Measurements from ENCODE around the gene DHRS13. TPM values are rescaled to one million over a fixed set of nuclear protein-coding genes. Genes with fewer than 3 reads are reported as not detected.
A peak's percentile ranks its signal among the peaks of the same experiment; 100 is the strongest.
"Not testable (repeated sequence)": the region's sequence is repeated elsewhere in the genome, so short reads cannot be mapped to it uniquely, and the experiment has no call there.

The DHRS13 gene
- total RNA-seq, 2 experiments from 2014 or later = 26.8 to 27.8 TPM

DNA sequence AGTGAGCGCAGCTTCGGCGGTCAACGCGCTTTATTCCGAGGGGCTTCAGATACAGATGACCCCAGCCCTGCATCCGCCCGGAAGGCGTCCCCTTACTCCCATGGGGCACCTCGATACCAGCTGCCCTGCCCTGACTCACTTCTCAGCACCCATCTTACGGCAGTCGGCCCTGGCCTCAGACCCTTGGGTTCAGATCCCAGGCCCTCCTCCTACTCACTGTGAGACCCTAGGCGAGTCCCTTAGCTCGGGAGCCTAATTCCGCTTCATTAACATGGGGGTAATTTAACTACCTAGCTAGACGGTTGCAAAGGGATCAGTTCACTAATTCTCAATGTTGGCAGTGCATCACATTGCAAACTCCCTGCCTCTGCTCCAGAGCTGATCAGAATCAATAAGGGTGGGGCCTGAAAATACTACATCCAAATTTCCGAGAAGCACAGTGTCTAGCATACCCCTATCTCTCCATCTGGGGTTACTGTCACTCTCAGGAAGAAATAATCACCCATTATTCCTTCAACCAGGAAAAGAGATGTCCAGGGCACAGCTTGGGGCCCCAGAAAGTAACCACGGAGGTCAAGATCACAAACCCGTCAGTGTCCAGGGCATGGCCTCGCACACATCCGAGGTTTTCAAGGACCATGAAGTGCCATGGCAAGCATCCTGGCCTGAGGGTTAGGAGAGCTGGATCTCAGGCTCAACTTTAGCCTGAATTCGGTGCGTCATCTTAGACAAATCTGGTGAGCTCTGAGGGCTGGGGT lies 4.9 kb downstream of the DHRS13 start:
- Mint-ChIP-seq H3K27ac (peak overlapping the region; percentile 97), H3K9me3 (no peaks in the 10 kb centered on the region), H3K4me3 (peak overlapping the region; percentile 98), H3K27me3 (no peaks in the 10 kb centered on the region), H3K4me1 (peaks cover 63% of the 10 kb centered on the region), H3K36me3 (ENCODE audit: low read depth) (peaks cover 58% of the 10 kb centered on the region)
- peak; percentile 38 for DNase-seq
- CTCF ChIA-PET = interaction anchor here (0.9 to 3.6 kb wide), 12 partner anchors 11 to 219 kb away, joined by 3 to 31 read pairs (median 4); partner anchors contain the start of genes FAM222B and TLCD1
- POLR2A ChIA-PET = no interaction called here

GRCh38 chr17:28896884-28897768 lies 5.8 kb downstream of the DHRS13 start, which contains the start of gene FLOT2:
Gene FLOT2 (minus strand): TSS chr17:28897733. CDS start chr17:28897574, 159 bp downstream.
- POLR2A ChIA-PET = no interaction called here
- peaks cover 67% of the 10 kb centered on the region for H3K4me1 Mint-ChIP-seq
- H3K4me3 Mint-ChIP-seq = peak within 1 kb of the TSS; percentile 98
- peak; percentile 68 for DNase-seq
- H3K36me3 Mint-ChIP-seq (ENCODE audit: low read depth) = peaks cover 62% of the 10 kb centered on the region
- CTCF ChIA-PET = interaction anchor here (0.6 to 3.6 kb wide), 10 partner anchors 12 to 170 kb away, joined by 3 to 31 read pairs (median 4); partner anchors contain the start of genes FAM222B and TLCD1
- H3K27ac Mint-ChIP-seq = peak within 1 kb of the TSS; percentile 97
- H3K9me3 Mint-ChIP-seq = no peaks in the 10 kb centered on the region
- no peaks in the 10 kb centered on the region for H3K27me3 Mint-ChIP-seq

- ChIA-PET POLR2A (no interaction called here), CTCF (interaction anchor here (0.6 to 3.6 kb wide), 6 partner anchors 47 to 169 kb away, joined by 3 to 31 read pairs (median 4); partner anchors contain the start of gene TLCD1)
- Mint-ChIP-seq H3K27me3 (no peaks in the 10 kb centered on the region), H3K4me1 (peaks cover 67% of the 10 kb centered on the region), H3K9me3 (no peaks in the 10 kb centered on the region), H3K27ac (peak overlapping the region; percentile 97), H3K4me3 (peak overlapping the region; percentile 98), H3K36me3 (ENCODE audit: low read depth) (peaks cover 63% of the 10 kb centered on the region)
- no peak for DNase-seq
These were observed 6.4 kb downstream of the DHRS13 start for GRCh38 chr17:28896491-28896883.

DNA sequence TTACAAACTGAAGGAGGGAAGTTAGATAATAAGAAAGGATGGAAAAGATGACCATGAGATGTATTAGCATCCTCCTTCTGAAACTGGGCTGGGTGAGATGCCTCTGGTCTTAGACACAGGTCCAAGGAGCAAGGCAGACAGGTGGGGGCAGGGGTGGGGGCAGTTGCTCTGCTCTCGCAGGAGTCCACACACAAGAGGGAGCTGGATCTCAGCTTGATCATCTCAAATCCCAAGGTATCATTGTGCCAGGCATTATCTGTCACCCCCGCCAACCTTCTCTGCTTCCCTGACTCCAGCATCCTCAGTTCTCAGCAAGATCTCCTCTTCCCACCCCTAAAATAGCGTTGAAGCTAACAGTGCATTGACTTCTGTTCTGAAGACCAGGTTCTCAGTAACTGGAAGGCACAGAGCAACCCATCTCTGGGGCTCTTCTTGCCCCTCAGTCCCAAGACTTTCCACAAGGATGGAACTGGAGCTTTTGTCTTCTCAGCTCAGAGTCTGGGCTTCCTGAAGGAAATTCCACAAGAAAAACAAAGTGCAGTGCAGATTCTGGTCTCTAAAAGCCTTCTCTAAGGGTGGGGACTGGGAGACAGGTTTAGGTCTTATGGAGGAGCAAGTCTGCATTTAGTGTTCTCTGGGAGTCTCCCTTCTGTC lies 7.0 kb downstream of the DHRS13 start:
- H3K27me3 Mint-ChIP-seq = no peaks in the 10 kb centered on the region
- peaks cover 68% of the 10 kb centered on the region for H3K36me3 Mint-ChIP-seq (ENCODE audit: low read depth)
- POLR2A ChIA-PET = no interaction called here
- H3K4me3 Mint-ChIP-seq = peak overlapping the region; percentile 98
- CTCF ChIA-PET = interaction anchor here (1.1 to 1.6 kb wide), 5 partner anchors 48 to 169 kb away, joined by 3 to 5 read pairs (median 3); no protein-coding TSS in a partner anchor
- H3K4me1 Mint-ChIP-seq = peaks cover 72% of the 10 kb centered on the region
- DNase-seq = no peak
- H3K9me3 Mint-ChIP-seq = no peaks in the 10 kb centered on the region
- peak overlapping the region; percentile 97 for H3K27ac Mint-ChIP-seq

DNA sequence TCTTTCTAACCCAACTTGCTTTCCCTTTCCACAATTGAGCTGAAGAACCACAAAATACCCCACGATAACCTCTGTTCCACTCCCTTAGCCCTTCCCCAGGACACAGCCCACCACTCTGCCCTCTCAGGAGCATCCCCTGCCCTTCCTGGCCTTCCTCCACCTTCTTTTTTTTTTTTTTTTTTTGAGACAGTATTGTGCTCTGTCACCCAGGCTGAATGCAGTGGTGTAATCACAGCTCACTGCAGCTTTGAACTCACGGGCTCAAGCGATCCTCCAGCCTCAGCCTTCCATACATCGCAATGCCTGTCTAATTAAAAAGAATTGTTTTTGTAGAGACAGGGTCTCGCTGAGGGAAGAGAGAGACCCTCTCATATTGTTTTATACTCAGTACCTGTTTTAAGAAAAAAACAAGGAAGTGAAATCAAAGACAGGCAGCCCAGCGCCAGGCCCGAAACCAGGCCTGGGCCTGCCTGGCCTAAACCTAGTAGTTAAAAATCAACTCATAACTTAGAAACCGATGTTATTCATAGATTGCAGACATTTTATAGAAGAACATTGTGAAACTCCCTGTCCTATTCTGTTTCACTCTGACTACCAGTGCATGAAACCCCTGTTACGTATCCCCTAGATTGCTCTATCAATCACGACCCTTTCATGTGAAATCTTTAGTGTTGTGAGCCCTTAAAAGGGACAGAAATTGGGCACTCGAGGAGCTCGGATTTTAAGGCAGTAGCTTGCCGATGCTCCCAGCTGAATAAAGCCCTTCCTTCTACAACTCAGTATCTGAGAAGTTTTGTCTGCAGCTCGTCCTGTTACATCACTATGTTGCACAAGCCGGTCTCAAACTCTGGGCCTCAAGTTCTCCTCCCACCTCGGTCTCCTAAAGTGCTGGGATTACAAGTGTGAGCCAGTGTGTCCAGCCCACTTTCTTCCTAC lies 9.4 kb downstream of the DHRS13 start:
- H3K9me3 Mint-ChIP-seq, H3K27me3 Mint-ChIP-seq: not testable (repeated sequence)
- Mint-ChIP-seq H3K36me3 (ENCODE audit: low read depth) (peaks cover 60% of the 10 kb centered on the region), H3K4me1 (peaks cover 67% of the 10 kb centered on the region), H3K27ac (peak overlapping the region; percentile 100), H3K4me3 (peak overlapping the region; percentile 68)
- POLR2A ChIA-PET = interaction anchor here (0.6 kb wide), 1 partner anchor 366 kb away, joined by 3 read pairs; no protein-coding TSS in a partner anchor
- CTCF ChIA-PET = interaction anchor here (0.9 to 3.1 kb wide), 12 partner anchors 9 to 167 kb away, joined by 3 to 24 read pairs (median 4); partner anchors contain the start of genes DHRS13 and TLCD1
- DNase-seq = peak; percentile 27

DNA sequence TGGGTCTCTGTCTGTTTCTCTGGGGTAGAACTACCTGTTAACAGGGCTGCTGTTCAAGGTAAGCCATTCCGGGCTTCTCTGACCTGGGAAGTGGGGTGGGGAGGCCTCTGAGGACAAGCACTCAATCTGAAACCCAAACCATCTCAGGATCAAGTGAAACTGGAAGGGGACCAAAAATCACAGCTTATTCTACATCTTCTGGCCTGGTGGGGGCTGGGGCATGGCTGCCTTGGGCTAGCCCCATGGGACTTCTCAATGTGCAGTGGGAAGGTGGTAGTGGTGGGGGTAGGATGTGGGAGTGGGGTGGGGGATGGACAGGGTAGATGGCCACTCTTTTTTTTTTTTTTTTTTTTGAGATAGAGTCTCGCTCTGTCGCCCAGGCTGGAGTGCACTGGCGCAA lies 10.9 kb downstream of the DHRS13 start:
- CTCF ChIA-PET = interaction anchor here (0.6 to 3.1 kb wide), 7 partner anchors 11 to 1291 kb away, joined by 3 to 24 read pairs (median 3); partner anchors contain the start of gene DHRS13
- POLR2A ChIA-PET = interaction anchor here (0.5 to 0.7 kb wide), 2 partner anchors 105 to 117 kb away, joined by 3 to 5 read pairs; no protein-coding TSS in a partner anchor
- H3K9me3 Mint-ChIP-seq = no peaks in the 10 kb centered on the region
- H3K4me1 Mint-ChIP-seq = peaks cover 60% of the 10 kb centered on the region
- peak overlapping the region; percentile 83 for H3K27ac Mint-ChIP-seq
- H3K4me3 Mint-ChIP-seq = no peak overlapping the region
- no peak for DNase-seq
- no peaks in the 10 kb centered on the region for H3K27me3 Mint-ChIP-seq
- H3K36me3 Mint-ChIP-seq (ENCODE audit: low read depth) = peaks cover 55% of the 10 kb centered on the region

DNA sequence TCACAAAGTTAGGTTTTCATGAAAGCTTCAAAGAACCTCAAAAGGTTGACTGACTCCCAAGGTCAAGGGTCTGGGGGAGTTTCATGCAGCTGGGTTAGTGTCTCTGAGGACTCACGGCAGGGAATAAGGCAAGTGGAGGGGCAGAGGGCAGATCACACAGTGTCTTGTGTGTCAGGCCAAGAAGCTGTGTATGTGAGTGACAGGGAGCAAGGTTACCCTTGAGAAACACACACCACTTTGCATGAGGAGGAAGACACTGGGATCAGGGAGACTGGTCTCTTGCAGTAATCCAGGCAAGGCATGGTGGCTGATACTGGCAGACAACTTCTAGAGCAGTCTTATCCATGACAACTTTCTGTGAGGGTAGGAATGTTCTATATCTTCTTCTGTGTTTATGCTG lies 11.7 kb downstream of the DHRS13 start:
- DNase-seq = no peak
- no peaks in the 10 kb centered on the region for H3K9me3 Mint-ChIP-seq
- CTCF ChIA-PET = interaction anchor here (0.7 to 3.1 kb wide), 6 partner anchors 9 to 141 kb away, joined by 3 to 24 read pairs (median 4); partner anchors contain the start of gene DHRS13
- no peaks in the 10 kb centered on the region for H3K27me3 Mint-ChIP-seq
- H3K4me3 Mint-ChIP-seq = no peak overlapping the region
- H3K27ac Mint-ChIP-seq = peak overlapping the region; percentile 83
- POLR2A ChIA-PET = no interaction called here
- H3K4me1 Mint-ChIP-seq = peaks cover 56% of the 10 kb centered on the region
- H3K36me3 Mint-ChIP-seq (ENCODE audit: low read depth) = peaks cover 49% of the 10 kb centered on the region

GRCh38 chr17:28889996-28890395 lies 12.9 kb downstream of the DHRS13 start:
- peaks cover 45% of the 10 kb centered on the region for H3K4me1 Mint-ChIP-seq

GRCh38 chr17:28888832-28889231 lies 14.0 kb downstream of the DHRS13 start:
- H3K27me3 Mint-ChIP-seq = no peaks in the 10 kb centered on the region
- H3K4me3 Mint-ChIP-seq = no peak overlapping the region
- peaks cover 42% of the 10 kb centered on the region for H3K4me1 Mint-ChIP-seq
- peaks cover 52% of the 10 kb centered on the region for H3K36me3 Mint-ChIP-seq (ENCODE audit: low read depth)
- peak overlapping the region; percentile 57 for H3K27ac Mint-ChIP-seq
- no peak for DNase-seq
- CTCF ChIA-PET = no interaction called here
- no peaks in the 10 kb centered on the region for H3K9me3 Mint-ChIP-seq
- POLR2A ChIA-PET = no interaction called here

More at GRCh38 chr17:28889996-28890395, 12.9 kb downstream of the DHRS13 start:
- no peaks in the 10 kb centered on the region for H3K9me3 Mint-ChIP-seq
- ChIA-PET CTCF (interaction anchor here (0.6 to 1.9 kb wide), 6 partner anchors 8 to 127 kb away, joined by 3 to 8 read pairs (median 4); no protein-coding TSS in a partner anchor), POLR2A (no interaction called here)
- peak overlapping the region; percentile 66 for H3K27ac Mint-ChIP-seq
- H3K27me3 Mint-ChIP-seq = no peaks in the 10 kb centered on the region
- H3K4me3 Mint-ChIP-seq = no peak overlapping the region
- peaks cover 46% of the 10 kb centered on the region for H3K36me3 Mint-ChIP-seq (ENCODE audit: low read depth)
- no peak for DNase-seq

GRCh38 chr17:28887871-28888471 lies 14.9 kb downstream of the DHRS13 start:
- POLR2A ChIA-PET = no interaction called here
- CTCF ChIA-PET = interaction anchor here (2.8 kb wide), 1 partner anchor 14 kb away, joined by 6 read pairs; no protein-coding TSS in a partner anchor

DNA sequence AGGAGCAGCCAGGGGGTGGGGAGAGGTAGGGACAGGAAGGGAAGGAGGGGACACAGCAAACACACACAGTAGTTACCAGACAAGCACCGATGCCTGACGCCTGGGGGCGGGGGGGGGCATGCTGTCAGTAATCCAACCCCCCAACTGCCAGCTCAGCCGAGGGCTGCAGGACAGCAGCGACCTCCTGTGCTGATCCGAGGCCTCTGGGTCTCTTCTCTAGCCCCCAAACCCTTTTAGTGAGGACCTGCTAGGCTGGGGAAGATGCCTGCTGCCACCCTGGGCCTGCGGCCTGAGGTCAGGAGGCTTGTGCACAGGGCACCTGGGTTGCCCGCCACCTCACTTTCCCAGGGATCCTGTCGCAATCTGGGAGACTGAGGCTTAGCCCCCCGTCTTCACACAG lies 16.9 kb downstream of the DHRS13 start:
- Mint-ChIP-seq H3K9me3 (no peaks in the 10 kb centered on the region), H3K36me3 (ENCODE audit: low read depth) (peaks cover 43% of the 10 kb centered on the region), H3K27me3 (no peaks in the 10 kb centered on the region), H3K4me3 (no peak overlapping the region), H3K4me1 (peaks cover 17% of the 10 kb centered on the region), H3K27ac (no peak overlapping the region)
- ChIA-PET CTCF (interaction anchor here (1.2 to 2.8 kb wide), 2 partner anchors 16 to 136 kb away, joined by 3 to 6 read pairs; no protein-coding TSS in a partner anchor), POLR2A (interaction anchor here (0.5 kb wide), 1 partner anchor 239 kb away, joined by 3 read pairs; no protein-coding TSS in a partner anchor)
- no peak for DNase-seq

More at GRCh38 chr17:28887871-28888471, 14.9 kb downstream of the DHRS13 start:
- Mint-ChIP-seq H3K27ac (no peak overlapping the region), H3K9me3 (no peaks in the 10 kb centered on the region), H3K36me3 (ENCODE audit: low read depth) (peaks cover 48% of the 10 kb centered on the region), H3K4me1 (peaks cover 34% of the 10 kb centered on the region), H3K27me3 (no peaks in the 10 kb centered on the region), H3K4me3 (no peak overlapping the region)
- no peak for DNase-seq
